ENCODE measurements around the gene PPFIBP1.

- TF ChIP-seq CTCF (IDR thresholded peaks at IDR 0.05) = no peak
- no peak for TF ChIP-seq POLR2AphosphoS5 (IDR thresholded peaks at IDR 0.05)
- TF ChIP-seq POLR2A (IDR thresholded peaks at IDR 0.05) = no peak
Measured at GRCh38 chr12:27474344-27474743, 49.7 kb upstream of the PPFIBP1 start.

Data from prostate gland (tissue), 2 donors.